GM19023 (cell line): ENCODE data around the gene PPP5C.
"Not testable (repeated sequence)": the region's sequence is repeated elsewhere in the genome, so short reads cannot be mapped to it uniquely, and the experiment has no call there.

Experiments
- ATAC-seq: cut with Tn5 transposase; IDR thresholded peaks from one replicate; pipeline ENCODE4 v1.9.1; 2021; ENCODE audit warnings: mild to moderate bottlenecking, moderate library complexity; ENCODE audit not compliant: unreplicated experiment

The PPP5C gene

GRCh38 chr19:46428239-46429135 is 81.6 kb downstream of the PPP5C start, which contains the start of gene PNMA8C:
Gene PNMA8C (minus strand): TSS chr19:46428936. CDS start chr19:46428359, 577 bp downstream.
- ATAC-seq: no peak

- no peak for ATAC-seq
Observed at GRCh38 chr19:46429999-46430398, 83.1 kb downstream of the PPP5C start.

GRCh38 chr19:46431824-46432223 is 84.9 kb downstream of the PPP5C start:
- no peak for ATAC-seq

GRCh38 chr19:46433470-46433869 is 86.6 kb downstream of the PPP5C start:
- not testable (repeated sequence) for ATAC-seq

- ATAC-seq: no peak
Observed at GRCh38 chr19:46435009-46435408, 88.1 kb downstream of the PPP5C start.

- not testable (repeated sequence) for ATAC-seq
Observed at GRCh38 chr19:46435689-46436088, 88.8 kb downstream of the PPP5C start.
